Suprapubic skin (tissue), 4 donors: ENCODE data around the gene ATG14.

Experiments used
- POLR2A ChIP-seq, 2 donors: fragments of 450-650 bp; IDR thresholded peaks; one replicate each; pipeline ENCODE4 v1.6.1; 2017; ENCODE audit warnings: antibody characterized with exemption in 2 of 2, mild to moderate bottlenecking in 2 of 2, moderate library complexity in 2 of 2
- POLR2AphosphoS5 ChIP-seq, 3 donors: sonication (generic); formaldehyde crosslinking; IDR thresholded peaks; one replicate each; pipeline ENCODE4 v1.6.1; 2017; ENCODE audit warnings: antibody characterized with exemption in 3 of 3

- TF ChIP-seq POLR2A (IDR thresholded peaks at IDR 0.05) (no peak), POLR2AphosphoS5 (IDR thresholded peaks at IDR 0.05) (no peak)
These were observed 38.9 kb upstream of the ATG14 start for GRCh38 chr14:55450539-55450938.
